ENCODE data around the gene RASSF4.

- no peak for TF ChIP-seq YY1 (IDR thresholded peaks at IDR 0.05; ENCODE audit: insufficient read depth, insufficient read length)
- TF ChIP-seq ZNF274 (IDR thresholded peaks at IDR 0.05; ENCODE audit: low read depth, low read length): no peak
These were observed 33.2 kb downstream of the RASSF4 start for GRCh38 chr10:44992732-44993225.

All from NT2/D1 (cell line).